SK-N-MC (cell line): ENCODE measurements around the gene BMI1.

Experiments used
- EZH2 ChIP-seq: fragments of 200-600 bp; sonication (generic); IDR thresholded peaks from one replicate; pipeline ENCODE4 v1.6.1; 2017; ENCODE audit warnings: antibody characterized with exemption
- POLR2AphosphoS5 ChIP-seq: IDR thresholded peaks from 2 replicates; pipeline ENCODE4 v1.6.1; 2012; ENCODE audit warnings: mild to moderate bottlenecking, low read depth, low read length, borderline replicate concordance

GRCh38 chr10:22339761-22340328, 18.9 kb downstream of the BMI1 start:
- TF ChIP-seq POLR2AphosphoS5 (no peak), EZH2 (no peak)
